Measurements from ENCODE around the gene KNDC1.

The KNDC1 gene

DNA sequence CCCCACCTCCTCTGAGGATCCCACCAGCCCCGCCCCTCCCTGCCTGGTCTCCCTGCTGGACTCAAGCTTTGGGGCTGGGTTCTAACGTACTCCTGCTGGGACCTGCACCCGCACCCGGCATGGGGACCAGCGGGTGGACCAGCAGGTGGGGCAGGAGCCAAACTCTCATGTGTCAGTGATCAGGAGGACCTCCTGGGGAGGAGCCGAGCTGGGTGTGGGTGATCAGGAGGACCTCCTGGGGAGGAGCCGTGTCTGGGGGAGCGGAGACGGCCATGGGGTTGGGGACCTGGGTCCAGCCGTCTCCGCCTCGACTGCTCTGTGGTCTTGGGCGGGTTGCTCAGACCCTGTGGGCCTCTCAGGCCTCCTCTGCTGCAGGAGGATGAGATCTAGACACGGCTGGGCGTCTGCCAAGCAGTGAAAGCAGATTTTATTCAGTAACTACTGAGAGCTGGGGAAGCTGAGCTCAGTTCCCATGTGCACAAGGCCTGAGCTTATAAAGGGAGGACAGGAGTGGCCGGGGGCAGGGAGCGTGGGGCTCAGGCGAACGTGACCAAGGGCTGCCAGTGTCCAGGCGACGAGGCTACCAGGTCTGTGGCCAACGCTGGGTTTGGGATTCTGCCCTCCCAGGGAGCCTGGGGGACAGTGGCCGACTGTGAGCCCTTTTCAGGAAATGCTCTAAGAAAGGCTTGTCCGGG, 36.3 kb downstream of the KNDC1 start:
- DNase-seq: no peak

DNA sequence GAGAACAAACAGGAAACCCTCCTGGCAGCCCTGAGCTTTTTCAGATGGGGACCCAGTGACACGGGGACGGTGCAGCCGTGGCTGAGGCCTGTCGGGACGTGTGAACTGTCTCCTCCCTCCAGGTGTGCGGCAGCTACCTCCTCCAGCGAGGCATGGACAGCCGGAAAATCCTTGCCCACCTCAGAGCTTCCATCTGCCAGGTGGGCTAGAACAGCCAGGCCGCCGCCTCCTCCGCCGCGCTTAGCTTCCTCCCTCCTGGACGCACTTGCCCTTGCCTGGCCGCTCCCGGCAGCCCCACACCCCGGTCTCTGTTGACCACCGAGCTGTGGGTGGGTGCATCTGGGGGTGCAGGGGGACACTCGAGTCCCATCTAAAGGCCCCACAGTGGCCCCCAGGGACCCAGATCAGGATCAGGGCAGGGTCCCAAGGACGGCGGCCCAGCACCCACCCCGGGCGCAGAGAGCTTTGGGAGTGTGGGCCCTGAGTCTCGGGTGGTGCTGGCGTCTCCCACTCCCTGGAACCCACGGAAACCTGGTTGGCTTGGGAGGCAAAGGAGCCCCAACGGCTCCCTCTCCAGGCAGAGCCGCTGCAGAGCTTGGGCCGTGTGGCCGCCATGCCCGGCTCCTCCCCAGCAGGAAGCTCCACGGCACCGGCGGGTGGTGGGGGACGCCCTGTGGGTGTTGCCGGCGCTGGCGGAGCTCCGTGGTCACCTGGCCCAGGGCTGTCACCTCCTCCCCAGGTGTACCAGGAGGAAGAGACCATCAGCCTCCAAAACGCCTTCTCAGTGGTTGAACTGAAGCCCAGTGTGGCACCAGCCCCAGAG, 37.1 kb downstream of the KNDC1 start:
- no peak for DNase-seq

DNA sequence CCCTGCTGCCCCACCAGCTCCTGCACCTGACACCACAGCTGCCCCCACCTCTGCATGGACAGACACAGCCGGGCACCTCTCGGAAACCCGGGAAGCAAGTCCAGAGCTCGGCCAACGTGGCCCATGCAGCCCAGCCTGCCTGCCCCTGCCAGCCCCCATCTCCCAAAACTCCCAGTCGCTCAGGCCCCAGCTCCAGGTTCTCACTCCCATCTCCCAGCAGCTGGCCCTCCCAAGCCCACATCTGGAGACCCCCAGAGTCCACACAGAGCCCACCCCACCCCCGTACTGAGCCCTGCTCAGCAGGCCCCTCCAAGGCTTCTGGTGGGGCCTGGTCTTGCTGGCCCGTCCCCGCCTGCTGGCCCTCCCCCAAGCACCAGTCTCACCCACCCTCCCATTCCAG, 37.8 kb downstream of the KNDC1 start:
- no peak for DNase-seq

DNA sequence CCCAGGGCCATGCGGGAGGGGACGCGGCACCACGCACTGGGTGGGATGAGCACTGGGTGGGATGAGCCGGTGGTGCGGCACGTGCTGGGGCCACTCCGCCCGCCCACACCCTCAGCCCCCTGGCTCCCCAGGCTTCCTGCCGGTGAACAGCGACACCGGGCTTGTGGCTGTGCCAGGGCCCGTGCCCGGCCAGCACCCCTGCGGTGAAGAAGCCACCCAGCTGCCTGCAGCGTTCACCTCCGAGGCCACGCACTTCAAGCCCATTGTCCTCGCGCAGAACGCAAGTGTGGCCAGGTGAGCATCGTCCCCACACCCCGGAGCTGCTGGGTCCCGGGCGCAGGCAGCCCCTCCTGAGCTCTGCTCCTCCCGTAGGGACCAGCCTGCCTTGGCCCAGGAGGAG, 38.2 kb downstream of the KNDC1 start:
- DNase-seq: no peak

DNA sequence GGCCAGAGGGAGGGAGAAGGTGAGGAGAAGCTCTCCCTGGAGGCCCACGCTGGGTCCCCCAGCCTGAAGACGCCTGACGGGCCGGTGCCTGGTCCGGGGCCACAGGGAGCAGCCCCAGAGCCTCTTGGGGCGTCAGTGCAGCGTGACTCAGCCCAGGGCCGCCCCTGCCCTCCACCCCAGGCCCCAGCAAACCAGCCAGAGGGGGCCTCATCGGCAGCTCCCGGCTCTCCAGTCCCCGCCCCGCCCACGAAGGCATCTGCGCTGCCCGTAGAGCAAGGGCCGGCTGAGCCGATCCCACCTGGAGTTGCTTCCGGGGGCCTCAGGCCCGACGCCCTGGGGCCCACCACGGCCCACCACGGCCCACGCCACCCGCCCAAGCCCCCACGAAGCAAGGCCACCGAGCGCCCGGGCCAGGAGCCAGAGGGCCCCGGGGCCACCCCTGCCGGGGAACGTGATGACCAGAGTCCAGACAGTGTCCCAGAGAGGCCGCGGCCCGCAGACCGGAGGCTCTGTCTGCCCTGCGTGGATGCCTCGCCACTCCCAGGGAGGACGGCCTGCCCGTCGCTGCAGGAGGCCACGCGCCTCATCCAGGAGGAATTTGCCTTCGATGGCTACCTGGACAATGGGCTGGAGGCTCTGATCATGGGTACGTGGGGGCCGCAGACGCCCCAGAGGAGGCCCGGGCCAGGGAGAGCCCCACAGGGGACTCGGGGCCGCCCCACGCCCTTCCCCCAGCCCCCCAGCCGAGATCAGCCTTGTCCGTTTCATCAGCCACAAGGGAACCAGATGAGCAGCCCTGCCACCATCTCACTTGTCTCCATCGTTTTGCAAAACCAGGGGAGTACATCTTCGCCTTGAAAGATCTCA, 38.8 kb downstream of the KNDC1 start:
- no peak for DNase-seq

DNA sequence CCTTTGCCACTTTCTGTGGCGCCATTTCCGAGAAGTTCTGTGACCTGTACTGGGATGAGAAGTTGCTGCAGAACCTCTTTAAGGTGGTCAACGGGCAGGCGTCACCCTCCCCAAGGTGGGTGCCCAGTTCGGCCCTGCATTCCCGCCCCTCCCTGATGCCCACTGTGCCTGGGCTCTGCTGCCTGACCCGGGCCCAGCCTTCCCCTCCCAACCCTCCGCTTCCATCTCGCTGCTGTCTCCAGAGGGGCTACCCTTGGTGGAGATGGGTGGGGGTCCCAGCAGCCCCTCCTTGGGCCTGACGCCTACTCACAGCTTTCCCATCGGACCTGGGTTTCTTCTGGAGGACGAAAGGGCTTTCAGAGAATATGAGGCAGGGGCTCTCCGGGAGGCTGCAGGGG, 39.5 kb downstream of the KNDC1 start:
- DNase-seq: no peak

DNA sequence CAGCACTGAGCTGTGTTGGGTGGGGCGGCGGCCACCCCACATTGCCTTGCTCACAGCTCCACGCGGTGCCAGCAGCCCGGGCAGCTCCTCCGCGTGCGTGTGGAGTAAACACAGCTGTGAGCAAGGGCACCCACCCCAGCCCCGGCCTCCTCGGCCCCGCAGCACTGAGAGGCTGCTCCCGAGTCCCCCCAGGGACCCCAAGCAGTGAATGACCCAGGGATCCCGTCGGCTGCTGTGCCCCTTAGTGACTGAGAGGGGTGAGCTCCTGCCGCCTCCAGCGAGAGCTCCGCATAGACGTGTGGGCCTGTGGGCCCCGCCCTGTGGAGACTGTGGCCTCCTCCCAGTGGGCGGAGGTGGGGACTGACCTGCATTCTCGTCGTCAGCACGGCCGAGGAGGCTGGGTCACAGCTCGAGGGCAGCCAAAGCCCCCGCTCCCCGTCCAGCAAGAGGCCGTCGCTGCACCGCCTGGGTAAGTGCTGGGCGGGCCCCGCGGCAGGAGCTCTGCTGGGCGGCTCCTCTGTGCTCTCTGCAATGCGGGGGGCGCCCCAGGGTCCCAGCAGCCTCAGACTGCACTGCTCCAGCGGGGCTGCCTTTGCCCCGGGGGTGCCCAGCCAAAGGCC, 40.1 kb downstream of the KNDC1 start:
- DNase-seq: no peak

DNA sequence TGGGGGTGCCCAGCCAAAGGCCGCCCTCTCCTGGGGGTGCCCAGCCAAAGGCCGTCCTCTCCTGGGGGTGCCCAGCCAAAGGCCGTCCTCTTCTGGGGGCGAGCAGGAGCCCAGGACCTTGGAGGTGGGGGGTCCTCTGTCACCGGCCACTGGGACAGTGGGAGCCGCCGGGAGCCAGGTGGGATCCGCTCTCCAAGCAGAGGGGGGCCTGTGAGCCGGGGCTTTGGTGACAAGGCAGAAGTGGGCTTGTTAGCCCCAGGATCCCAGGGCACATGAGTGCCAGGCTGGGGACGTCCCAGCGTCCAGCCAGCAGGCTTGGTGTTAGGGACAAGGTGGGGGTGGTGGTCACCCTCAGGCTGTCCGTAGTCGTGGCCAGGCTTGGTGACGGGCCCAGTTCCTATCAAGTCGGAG, 40.6 kb downstream of the KNDC1 start:
- no peak for DNase-seq

DNA sequence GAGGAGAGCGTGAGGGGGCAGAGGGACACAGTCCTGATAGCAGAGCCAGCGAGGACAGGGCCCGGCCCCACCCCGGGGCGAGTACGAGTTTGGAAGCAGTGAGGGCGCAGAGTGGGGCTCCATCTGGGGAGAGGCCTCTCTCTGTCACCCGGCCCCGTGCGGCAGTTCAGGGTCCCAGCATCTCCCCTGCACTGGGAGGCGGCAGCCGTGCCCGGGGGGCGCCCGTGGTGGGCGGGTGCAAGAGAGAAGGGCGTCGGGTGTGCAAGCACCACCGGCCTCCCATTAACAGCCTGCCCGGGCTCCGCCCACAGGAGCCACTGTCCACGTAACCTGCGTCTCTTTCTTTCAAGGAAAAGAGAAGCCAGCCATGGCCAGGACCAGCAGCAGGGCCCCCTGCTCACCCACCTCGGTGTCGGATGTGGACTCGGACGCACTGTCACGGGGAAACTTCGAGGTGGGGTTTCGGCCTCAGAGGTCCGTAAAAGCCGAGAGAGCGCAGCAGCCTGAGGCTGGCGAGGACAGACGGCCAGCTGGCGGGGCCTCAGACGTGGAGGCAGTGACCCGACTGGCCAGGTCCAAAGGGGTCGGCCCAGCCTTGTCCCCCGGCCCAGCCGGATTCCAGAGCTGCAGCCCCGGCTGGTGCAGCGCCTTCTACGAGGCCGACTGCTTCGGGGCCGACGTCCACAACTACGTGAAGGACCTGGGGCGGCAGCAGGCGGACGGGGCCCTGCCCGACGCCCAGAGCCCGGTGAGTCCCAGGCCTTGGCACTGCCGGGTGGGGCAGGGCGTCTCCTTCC, 41.3 kb downstream of the KNDC1 start:
- no peak for DNase-seq

DNA sequence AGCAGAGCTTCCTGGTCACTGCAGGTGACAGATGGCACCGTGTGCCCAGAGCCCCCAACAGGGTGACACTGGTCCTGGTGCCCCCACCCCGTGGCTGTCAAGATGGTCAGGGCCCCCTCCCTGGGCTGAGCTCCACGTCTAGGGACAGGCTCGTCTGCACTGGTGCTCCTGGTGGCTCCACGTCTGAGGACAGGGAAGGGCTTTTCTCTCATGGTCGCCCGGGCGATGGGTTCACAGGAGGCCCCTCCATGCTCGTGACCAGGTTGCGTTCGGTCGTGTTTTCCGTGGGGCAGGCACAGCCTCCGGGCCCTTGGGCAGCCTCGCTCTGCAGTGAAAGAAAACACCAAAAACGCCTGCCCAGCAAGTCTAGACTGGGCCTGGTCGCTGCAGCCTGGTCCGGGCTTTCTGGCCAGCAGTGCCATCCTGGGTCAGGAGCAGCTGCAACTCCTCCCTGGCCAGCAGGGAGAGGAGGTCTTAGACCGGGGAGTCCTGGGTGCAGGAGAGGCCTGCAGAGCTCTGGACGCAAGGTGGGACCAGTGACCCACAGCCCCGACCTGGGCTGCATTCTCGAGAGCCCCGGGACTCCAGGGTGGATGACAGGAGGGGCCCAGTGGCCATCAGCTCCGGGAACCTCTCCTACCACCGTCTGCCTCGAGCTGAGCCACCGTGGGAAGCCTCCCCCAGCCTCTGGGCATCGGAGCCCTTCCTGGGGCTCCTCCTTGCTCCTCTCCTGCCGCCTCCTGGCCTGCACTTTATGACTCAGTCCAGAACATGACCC, 42.1 kb downstream of the KNDC1 start:
- DNase-seq: no peak

DNA sequence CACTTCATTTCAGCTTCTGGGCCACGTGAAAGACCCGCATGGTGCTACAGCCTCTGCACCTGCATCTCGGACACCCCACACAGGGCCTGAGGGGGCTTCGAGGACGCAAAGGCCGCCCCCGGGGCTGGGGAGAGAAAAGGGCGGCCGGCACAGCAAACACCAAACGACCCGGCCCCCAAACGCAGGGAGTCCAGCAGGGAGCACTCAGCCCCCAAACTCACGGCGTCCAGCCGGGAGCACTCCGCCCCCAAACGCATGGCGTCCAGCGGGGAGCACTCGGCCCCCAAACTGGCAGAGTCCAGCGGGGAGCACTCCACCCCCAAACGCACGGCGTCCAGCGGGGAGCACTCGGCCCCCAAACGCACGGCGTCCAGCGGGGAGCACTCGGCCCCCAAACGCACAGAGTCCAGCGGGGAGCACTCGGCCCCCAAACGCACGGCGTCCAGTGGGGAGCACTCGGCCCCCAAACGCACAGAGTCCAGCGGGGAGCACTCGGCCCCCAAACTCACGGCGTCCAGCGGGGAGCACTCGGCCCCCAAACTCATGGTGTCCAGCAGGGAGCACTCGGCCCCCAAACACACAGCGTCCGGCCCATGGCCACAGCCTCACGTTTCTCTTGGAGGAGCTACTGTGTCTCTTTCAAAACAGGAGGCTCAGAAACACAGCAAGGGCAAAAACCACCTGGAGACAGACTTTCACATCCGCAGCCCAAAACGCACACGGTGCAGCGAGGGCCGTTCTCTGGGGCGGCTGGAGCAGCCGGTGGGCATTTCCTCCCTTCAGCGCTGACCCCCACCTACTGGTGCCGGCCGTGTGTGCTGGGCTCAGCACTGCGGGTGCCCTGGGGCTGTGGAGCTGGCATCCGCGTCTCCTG, 43.0 kb downstream of the KNDC1 start:
- no peak for DNase-seq

DNA sequence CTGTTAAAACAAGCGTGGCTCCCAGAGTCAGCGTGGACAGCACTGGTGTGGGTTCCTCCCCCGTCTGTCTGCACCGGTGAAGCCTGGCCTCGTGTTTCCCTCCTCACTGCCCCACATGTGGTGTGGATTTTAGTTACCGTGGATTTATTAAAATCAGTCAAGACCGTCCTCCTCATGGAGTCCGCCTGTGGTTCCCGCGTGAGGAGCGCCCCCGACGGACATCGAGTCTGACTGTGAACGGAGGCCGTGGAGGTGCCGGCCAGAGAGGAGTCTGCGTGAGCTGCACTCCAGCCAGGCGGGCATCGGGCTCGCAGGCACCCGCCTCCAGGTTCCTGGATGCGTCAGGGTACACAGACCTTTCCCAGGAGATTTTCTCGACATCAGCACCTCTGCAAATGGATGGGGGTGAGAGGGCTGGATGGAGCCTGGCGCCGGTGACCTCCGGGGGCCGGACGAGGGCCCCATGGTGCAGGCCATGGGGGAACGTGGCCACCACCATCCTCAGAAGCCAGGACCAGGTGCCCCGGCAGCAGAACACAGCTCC, 43.7 kb downstream of the KNDC1 start:
- no peak for DNase-seq

DNA sequence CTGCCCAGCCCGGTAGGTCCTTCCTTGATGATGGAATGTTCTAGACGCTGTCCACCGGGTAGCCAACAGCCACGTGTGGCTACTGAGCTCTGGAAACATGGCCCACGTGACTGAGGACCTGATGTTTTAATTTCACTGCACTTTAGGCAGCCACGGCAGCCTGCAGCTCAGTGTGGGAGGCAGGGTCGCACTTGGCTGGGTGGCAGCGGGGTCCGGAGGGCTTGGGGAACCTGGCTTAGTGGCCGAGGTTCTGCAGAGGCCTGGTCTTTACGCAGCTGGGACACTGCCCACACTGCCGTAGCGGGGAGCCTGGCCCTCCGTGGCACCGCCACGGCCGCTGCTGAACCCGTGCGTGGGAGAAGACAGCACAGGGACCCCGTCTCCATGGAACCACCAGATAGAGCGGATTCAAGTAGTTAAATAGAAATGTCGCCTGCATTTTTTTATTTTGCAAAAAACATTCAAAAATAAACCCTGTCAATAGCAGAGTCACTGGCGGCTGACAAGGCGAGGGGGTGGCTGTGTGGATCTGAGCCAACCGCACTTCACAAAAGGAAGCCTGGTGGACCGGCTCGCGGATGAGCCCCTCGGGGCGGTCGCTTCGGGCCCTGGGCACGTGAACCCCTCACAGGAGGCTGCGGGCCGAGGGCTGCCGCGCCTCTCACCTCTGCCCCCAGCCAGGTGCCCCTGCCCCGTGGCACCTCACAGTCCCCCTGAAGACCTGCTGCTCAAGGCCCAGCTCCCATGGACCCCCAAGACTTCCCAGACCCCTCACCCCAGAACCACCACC, 44.4 kb downstream of the KNDC1 start:
- no peak for DNase-seq

DNA sequence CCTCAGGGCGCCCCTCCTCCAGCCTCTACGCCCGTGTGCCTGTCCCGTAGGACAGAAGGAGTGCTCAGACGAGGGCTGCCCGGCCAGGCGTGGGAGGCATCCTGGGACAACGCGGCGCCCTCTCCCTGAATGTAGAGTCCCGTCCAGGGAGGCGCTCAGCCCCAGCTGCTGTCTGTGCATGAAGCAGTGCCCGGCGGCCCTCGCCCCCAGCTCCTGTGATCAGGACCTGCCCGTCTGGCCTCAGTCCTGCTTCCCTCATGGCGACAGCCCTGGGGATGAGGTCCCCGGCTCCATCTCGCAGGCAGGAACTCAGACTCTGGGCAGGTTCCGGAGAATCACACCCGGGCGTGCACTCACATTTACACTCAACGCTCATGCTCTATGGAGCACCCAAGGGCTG, 45.1 kb downstream of the KNDC1 start:
- no peak for DNase-seq

DNA sequence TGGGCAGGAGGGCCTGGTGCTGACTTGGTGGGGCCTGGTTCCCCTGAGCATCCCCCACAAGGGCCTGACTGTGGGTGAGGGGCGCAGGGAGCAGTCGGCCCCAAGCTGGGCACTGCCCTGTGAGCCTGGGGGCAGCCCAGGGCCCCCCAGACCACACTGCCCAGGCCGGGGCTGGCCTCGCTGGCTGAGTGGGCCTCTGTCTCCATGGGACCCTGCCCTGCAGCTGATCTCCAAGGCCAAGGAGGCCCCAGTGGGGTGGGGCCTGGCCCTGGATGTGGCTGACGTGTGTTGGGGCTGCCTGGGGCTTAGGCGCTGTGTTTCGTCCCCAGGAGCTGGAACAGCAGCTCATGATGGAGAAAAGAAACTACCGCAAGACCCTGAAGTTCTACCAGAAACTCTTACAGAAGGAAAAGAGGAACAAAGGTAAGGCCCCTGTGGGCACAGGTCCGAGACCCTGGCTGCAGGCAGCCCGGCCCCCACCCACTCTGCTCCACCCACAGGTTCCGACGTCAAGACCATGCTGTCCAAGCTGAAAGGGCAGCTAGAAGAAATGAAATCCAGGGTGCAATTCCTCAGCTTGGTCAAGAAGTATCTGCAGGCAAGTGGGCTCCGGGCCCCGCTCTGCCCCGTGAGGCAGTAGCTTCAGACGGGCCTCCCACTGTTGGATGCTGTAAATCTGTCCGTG, 46.5 kb downstream of the KNDC1 start:
- no peak for DNase-seq

DNA sequence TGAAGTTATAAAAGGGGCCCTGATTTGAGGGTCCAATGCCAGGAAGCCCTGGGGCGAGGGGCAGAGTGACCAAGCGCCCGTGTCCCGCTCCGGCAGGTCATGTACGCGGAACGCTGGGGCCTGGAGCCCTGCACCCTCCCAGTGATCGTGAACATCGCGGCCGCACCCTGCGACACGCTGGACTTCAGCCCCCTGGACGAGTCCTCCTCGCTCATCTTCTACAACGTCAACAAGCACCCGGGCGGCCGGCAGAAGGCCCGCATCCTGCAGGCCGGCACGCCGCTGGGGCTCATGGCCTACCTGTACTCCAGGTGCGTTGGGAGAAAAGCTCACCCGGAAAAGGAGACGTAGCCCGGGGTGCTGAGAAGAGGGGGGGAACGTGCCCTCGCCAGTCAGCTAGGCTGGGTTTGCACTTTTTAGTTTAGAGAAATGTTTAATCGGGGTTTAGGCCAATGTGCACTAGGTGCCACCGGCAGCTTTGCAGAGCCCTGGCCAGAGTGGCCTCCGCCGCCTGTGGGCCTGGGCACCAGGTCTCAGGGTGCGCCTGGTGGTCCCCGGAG, 47.1 kb downstream of the KNDC1 start:
- no peak for DNase-seq

DNA sequence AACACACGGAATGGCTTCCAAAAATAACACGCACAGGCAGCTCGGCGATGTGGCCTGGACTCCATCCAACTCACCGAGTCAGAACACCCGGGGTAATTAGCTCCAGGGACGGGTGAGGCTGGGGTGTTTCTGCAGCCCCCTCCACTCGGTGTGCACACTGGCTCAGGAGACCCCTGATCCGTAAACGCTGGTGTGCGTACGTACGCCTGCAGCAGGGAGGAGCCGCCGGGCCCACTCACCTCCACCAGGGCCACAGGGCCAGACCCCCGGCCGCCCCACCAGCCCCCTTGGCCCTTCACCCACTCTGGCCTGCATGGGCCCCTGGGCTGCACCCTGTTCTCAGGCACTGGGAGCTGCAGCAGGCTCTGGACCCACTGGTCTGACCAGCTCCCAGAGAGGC, 47.6 kb downstream of the KNDC1 start:
- no peak for DNase-seq

DNA sequence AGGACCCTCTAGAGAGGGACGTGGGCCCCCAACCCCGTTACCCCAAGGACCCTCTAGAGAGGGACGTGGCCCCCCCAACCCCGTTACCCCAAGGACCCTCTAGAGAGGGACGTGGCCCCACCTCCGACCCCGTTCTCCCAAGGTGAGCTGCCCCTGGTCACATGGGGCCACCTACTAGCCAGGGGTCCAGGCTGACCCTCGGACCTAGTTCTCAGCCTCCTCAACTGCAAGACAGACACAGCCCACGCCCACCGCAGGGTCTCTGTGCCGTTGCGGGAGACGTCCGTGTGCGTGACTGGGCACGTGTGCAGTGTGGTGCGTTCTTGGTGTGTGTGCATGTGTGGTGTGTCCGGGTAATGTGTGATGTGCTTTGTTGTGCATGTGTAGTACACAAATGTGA, 48.4 kb downstream of the KNDC1 start:
- DNase-seq: no peak
